GM23338 (cell line): Measurements from ENCODE around the gene AP1B1. TPM values are rescaled to one million over a fixed set of nuclear protein-coding genes. Genes with fewer than 3 reads are reported as not detected.

ENCODE experiments used
- ATAC-seq: fragments of 200-7000 bp; cut with Tn5 transposase; 3 replicates; pipeline ENCODE4 v1.9.1; 2020
- DNase-seq: peaks from one replicate; pipeline ENCODE4 v3.0.0-alpha.2; 2015; ENCODE audit warnings: low spot score
- H2AFZ ChIP-seq: fragments of 200-600 bp; sonication (generic); 2 replicates; pipeline ENCODE4 v1.8.0; 2016; ENCODE audit warnings: antibody characterized with exemption, mild to moderate bottlenecking, moderate library complexity
- H3F3A ChIP-seq: fragments of 200-600 bp; sonication (generic); replicated peaks from 2 replicates; pipeline ENCODE4 v1.8.0; 2017; ENCODE audit warnings: antibody characterized with exemption, mixed run types, low read depth
- H3K27ac ChIP-seq: fragments of 200-600 bp; sonication (generic); 2 replicates; pipeline ENCODE4 v1.6.1; 2016; ENCODE audit warnings: low read depth
- H3K27me3 ChIP-seq: fragments of 200-600 bp; sonication (generic); 2 replicates; pipeline ENCODE4 v1.8.0; 2016; ENCODE audit warnings: mild to moderate bottlenecking, mixed run types, moderate library complexity; ENCODE audit not compliant: insufficient read depth
- H3K36me3 ChIP-seq: fragments of 200-600 bp; sonication (generic); 2 replicates; pipeline ENCODE4 v1.8.0; 2016; ENCODE audit warnings: mild to moderate bottlenecking; ENCODE audit not compliant: insufficient read depth
- H3K4me1 ChIP-seq: fragments of 200-600 bp; sonication (generic); 2 replicates; pipeline ENCODE4 v1.8.0; 2016; ENCODE audit warnings: mild to moderate bottlenecking, moderate library complexity; ENCODE audit not compliant: insufficient read depth
- H3K4me2 ChIP-seq: fragments of 200-600 bp; sonication (generic); 2 replicates; pipeline ENCODE4 v1.7.1; 2017; ENCODE audit warnings: mixed run types
- H3K4me3 ChIP-seq: fragments of 200-600 bp; sonication (generic); 2 replicates; pipeline ENCODE4 v1.6.1; 2016; ENCODE audit warnings: mixed run types
- H3K79me2 ChIP-seq: fragments of 200-600 bp; sonication (generic); replicated peaks from 2 replicates; pipeline ENCODE4 v1.8.0; 2017; ENCODE audit warnings: mild to moderate bottlenecking; ENCODE audit not compliant: insufficient read depth
- H3K9me2 ChIP-seq: fragments of 200-600 bp; sonication (generic); 2 replicates; pipeline ENCODE4 v1.8.0; 2017; ENCODE audit not compliant: insufficient read depth
- H4K20me1 ChIP-seq: fragments of 200-600 bp; sonication (generic); replicated peaks from 2 replicates; pipeline ENCODE4 v1.8.0; 2017; ENCODE audit warnings: mild to moderate bottlenecking; ENCODE audit not compliant: insufficient read depth
- H3K27ac Mint-ChIP-seq: 2 replicates; pipeline ENCODE4 v1.8.0; 2020; ENCODE audit warnings: inconsistent platforms, mild to moderate bottlenecking, moderate library complexity, mixed read lengths
- H3K27me3 Mint-ChIP-seq: 3 replicates; pipeline ENCODE4 v1.8.0; 2022; ENCODE audit warnings: low read depth, mild to moderate bottlenecking, moderate library complexity, mixed read lengths, inconsistent platforms; ENCODE audit not compliant: insufficient read depth, poor library complexity
- H3K36me3 Mint-ChIP-seq: 3 replicates; pipeline ENCODE4 v1.8.0; 2021; ENCODE audit warnings: low read depth, mild to moderate bottlenecking, inconsistent platforms, moderate library complexity, mixed read lengths
- H3K4me1 Mint-ChIP-seq: 3 replicates; pipeline ENCODE4 v1.8.0; 2020; ENCODE audit warnings: mild to moderate bottlenecking, inconsistent platforms, mixed read lengths
- H3K4me3 Mint-ChIP-seq: 3 replicates; pipeline ENCODE4 v1.8.0; 2021; ENCODE audit warnings: moderate library complexity, mild to moderate bottlenecking, inconsistent platforms, mixed read lengths
- H3K9me3 Mint-ChIP-seq: 3 replicates; pipeline ENCODE4 v1.8.0; 2020; ENCODE audit warnings: moderate library complexity, mild to moderate bottlenecking, inconsistent platforms, mixed read lengths
- CREB1 ChIP-seq: fragments of 250-450 bp; sonication (Bioruptor Pico); IDR thresholded peaks from 2 replicates; pipeline ENCODE4 v1.5.0; 2020; ENCODE audit warnings: low read depth, mild to moderate bottlenecking, moderate library complexity
- ETS1 ChIP-seq: IDR thresholded peaks from 2 replicates; pipeline ENCODE4 v1.6.1; 2016; ENCODE audit warnings: antibody characterized with exemption
- EZH2 ChIP-seq: fragments of 200-600 bp; sonication (generic); IDR thresholded peaks from one replicate; pipeline ENCODE4 v1.8.0; 2017; ENCODE audit warnings: antibody characterized with exemption, mild to moderate bottlenecking, low read depth; ENCODE audit not compliant: unreplicated experiment
- EZH2phosphoT487 ChIP-seq: fragments of 200-600 bp; sonication (generic); IDR thresholded peaks from one replicate; pipeline ENCODE4 v1.8.1; 2018; ENCODE audit warnings: antibody characterized with exemption; ENCODE audit not compliant: unreplicated experiment
- JUNB ChIP-seq: IDR thresholded peaks from one replicate; pipeline ENCODE4 v1.6.1; 2016; ENCODE audit warnings: antibody characterized with exemption; ENCODE audit not compliant: unreplicated experiment
- NANOG ChIP-seq: IDR thresholded peaks from 2 replicates; pipeline ENCODE4 v1.6.1; 2016; ENCODE audit warnings: antibody characterized with exemption, borderline replicate concordance
- POLR2AphosphoS5 ChIP-seq: IDR thresholded peaks from 2 replicates; pipeline ENCODE4 v1.6.1; 2016; ENCODE audit warnings: antibody characterized with exemption, low read depth
- STAT1 ChIP-seq: IDR thresholded peaks from one replicate; pipeline ENCODE4 v1.6.1; 2016; ENCODE audit warnings: antibody characterized with exemption; ENCODE audit not compliant: unreplicated experiment
- ZNF114 ChIP-seq: fragments of 250-450 bp; sonication (Bioruptor Pico); IDR thresholded peaks from 2 replicates; pipeline ENCODE4 v1.5.0; 2020; ENCODE audit warnings: mild to moderate bottlenecking, moderate library complexity
- ZNF331 ChIP-seq: fragments of 250-450 bp; sonication (Bioruptor Pico); IDR thresholded peaks from 2 replicates; pipeline ENCODE4 v1.5.0; 2020; ENCODE audit warnings: low read depth, mild to moderate bottlenecking, moderate library complexity
- polyA plus RNA-seq: library from polyadenylated mRNA; unstranded; fragments of >200 nt; fragmentation: Nextera tagmentation; extraction: Ambion mirVana; gene quantifications from 2 replicates; pipeline ENCODE4 v1.2.1, GENCODE V29; 2016
- total RNA-seq: library from RNA; depleted of rRNA; stranded (reverse); fragments of >200 nt; shearing (Covaris generic); gene quantifications from 2 replicates; pipeline ENCODE4 v1.2.3, GENCODE V29; 2014
- TF ChIP-seq, protein P1 (sequence below): fragments of 250-450 bp; sonication (Bioruptor Pico); IDR thresholded peaks from 2 replicates; pipeline ENCODE4 v1.5.0; 2020; ENCODE audit warnings: mild to moderate bottlenecking, moderate library complexity
- TF ChIP-seq, protein P2 (sequence below), 2 experiments: fragments of 200-600 bp in 1 of 2; sonication (generic) in 1 of 2; conservative IDR thresholded peaks; 2 replicates each; pipeline versions ENCODE4 v1.5.1 to v1.6.1; 2016 to 2017; ENCODE audit warnings: antibody characterized with exemption in 2 of 2, low read depth in 2 of 2, mild to moderate bottlenecking in 2 of 2, moderate library complexity in 1 of 2
- TF ChIP-seq, protein P3 (sequence below): IDR thresholded peaks from one replicate; pipeline ENCODE4 v1.6.1; 2018; ENCODE audit warnings: antibody characterized with exemption; ENCODE audit not compliant: unreplicated experiment

Gene AP1B1
- total and polyA plus RNA-seq, 2 experiments from 2014 or later: 19.5 to 74.4 TPM

DNA sequence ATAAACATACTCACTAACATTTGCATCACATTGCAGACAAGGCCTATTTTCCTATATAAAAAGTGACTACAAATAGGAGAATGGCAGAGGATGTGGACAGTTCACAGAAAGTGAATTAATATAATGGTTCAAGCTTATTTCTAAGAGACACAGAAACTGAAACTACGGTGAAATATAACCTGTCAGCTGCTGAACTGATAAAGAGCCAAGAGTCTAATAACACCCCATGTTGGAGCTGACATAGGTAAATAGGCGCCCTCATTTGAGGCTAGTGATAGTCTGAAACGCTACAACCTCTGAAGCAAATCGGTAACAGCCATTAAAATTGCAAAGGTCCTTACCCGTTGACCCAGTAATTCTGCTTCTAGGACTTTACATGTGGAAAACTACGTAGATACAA lies 14.0 kb downstream of the AP1B1 start:
- no peak for TF ChIP-seq EZH2phosphoT487
- TF ChIP-seq JUNB: no peak
- no peak for TF ChIP-seq ZNF331 (CRISPR knock-in tag)
- TF ChIP-seq, protein P1, sequence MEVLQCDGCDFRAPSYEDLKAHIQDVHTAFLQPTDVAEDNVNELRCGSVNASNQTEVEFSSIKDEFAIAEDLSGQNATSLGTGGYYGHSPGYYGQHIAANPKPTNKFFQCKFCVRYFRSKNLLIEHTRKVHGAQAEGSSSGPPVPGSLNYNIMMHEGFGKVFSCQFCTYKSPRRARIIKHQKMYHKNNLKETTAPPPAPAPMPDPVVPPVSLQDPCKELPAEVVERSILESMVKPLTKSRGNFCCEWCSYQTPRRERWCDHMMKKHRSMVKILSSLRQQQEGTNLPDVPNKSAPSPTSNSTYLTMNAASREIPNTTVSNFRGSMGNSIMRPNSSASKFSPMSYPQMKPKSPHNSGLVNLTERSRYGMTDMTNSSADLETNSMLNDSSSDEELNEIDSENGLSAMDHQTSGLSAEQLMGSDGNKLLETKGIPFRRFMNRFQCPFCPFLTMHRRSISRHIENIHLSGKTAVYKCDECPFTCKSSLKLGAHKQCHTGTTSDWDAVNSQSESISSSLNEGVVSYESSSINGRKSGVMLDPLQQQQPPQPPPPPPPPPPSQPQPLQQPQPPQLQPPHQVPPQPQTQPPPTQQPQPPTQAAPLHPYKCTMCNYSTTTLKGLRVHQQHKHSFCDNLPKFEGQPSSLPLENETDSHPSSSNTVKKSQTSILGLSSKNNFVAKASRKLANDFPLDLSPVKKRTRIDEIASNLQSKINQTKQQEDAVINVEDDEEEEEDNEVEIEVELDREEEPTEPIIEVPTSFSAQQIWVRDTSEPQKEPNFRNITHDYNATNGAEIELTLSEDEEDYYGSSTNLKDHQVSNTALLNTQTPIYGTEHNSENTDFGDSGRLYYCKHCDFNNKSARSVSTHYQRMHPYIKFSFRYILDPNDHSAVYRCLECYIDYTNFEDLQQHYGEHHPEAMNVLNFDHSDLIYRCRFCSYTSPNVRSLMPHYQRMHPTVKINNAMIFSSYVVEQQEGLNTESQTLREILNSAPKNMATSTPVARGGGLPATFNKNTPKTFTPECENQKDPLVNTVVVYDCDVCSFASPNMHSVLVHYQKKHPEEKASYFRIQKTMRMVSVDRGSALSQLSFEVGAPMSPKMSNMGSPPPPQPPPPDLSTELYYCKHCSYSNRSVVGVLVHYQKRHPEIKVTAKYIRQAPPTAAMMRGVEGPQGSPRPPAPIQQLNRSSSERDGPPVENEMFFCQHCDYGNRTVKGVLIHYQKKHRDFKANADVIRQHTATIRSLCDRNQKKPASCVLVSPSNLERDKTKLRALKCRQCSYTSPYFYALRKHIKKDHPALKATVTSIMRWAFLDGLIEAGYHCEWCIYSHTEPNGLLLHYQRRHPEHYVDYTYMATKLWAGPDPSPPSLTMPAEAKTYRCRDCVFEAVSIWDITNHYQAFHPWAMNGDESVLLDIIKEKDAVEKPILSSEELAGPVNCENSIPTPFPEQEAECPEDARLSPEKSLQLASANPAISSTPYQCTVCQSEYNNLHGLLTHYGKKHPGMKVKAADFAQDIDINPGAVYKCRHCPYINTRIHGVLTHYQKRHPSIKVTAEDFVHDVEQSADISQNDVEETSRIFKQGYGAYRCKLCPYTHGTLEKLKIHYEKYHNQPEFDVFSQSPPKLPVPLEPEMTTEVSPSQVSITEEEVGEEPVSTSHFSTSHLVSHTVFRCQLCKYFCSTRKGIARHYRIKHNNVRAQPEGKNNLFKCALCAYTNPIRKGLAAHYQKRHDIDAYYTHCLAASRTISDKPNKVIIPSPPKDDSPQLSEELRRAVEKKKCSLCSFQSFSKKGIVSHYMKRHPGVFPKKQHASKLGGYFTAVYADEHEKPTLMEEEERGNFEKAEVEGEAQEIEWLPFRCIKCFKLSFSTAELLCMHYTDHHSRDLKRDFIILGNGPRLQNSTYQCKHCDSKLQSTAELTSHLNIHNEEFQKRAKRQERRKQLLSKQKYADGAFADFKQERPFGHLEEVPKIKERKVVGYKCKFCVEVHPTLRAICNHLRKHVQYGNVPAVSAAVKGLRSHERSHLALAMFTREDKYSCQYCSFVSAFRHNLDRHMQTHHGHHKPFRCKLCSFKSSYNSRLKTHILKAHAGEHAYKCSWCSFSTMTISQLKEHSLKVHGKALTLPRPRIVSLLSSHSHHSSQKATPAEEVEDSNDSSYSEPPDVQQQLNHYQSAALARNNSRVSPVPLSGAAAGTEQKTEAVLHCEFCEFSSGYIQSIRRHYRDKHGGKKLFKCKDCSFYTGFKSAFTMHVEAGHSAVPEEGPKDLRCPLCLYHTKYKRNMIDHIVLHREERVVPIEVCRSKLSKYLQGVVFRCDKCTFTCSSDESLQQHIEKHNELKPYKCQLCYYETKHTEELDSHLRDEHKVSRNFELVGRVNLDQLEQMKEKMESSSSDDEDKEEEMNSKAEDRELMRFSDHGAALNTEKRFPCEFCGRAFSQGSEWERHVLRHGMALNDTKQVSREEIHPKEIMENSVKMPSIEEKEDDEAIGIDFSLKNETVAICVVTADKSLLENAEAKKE (CRISPR knock-in tag): no peak
- no peak for TF ChIP-seq NANOG
- no peak for TF ChIP-seq POLR2AphosphoS5
- TF ChIP-seq, protein P2, sequence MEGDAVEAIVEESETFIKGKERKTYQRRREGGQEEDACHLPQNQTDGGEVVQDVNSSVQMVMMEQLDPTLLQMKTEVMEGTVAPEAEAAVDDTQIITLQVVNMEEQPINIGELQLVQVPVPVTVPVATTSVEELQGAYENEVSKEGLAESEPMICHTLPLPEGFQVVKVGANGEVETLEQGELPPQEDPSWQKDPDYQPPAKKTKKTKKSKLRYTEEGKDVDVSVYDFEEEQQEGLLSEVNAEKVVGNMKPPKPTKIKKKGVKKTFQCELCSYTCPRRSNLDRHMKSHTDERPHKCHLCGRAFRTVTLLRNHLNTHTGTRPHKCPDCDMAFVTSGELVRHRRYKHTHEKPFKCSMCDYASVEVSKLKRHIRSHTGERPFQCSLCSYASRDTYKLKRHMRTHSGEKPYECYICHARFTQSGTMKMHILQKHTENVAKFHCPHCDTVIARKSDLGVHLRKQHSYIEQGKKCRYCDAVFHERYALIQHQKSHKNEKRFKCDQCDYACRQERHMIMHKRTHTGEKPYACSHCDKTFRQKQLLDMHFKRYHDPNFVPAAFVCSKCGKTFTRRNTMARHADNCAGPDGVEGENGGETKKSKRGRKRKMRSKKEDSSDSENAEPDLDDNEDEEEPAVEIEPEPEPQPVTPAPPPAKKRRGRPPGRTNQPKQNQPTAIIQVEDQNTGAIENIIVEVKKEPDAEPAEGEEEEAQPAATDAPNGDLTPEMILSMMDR (conservative IDR thresholded peaks at IDR 0.05; ENCODE audit: low read depth in 2 of 2): no peak
- TF ChIP-seq ETS1: no peak
- no peak for TF ChIP-seq ZNF114
- no peak for TF ChIP-seq CREB1 (CRISPR knock-in tag)
- no peak for TF ChIP-seq STAT1
- TF ChIP-seq EZH2: no peak
- TF ChIP-seq, protein P3, sequence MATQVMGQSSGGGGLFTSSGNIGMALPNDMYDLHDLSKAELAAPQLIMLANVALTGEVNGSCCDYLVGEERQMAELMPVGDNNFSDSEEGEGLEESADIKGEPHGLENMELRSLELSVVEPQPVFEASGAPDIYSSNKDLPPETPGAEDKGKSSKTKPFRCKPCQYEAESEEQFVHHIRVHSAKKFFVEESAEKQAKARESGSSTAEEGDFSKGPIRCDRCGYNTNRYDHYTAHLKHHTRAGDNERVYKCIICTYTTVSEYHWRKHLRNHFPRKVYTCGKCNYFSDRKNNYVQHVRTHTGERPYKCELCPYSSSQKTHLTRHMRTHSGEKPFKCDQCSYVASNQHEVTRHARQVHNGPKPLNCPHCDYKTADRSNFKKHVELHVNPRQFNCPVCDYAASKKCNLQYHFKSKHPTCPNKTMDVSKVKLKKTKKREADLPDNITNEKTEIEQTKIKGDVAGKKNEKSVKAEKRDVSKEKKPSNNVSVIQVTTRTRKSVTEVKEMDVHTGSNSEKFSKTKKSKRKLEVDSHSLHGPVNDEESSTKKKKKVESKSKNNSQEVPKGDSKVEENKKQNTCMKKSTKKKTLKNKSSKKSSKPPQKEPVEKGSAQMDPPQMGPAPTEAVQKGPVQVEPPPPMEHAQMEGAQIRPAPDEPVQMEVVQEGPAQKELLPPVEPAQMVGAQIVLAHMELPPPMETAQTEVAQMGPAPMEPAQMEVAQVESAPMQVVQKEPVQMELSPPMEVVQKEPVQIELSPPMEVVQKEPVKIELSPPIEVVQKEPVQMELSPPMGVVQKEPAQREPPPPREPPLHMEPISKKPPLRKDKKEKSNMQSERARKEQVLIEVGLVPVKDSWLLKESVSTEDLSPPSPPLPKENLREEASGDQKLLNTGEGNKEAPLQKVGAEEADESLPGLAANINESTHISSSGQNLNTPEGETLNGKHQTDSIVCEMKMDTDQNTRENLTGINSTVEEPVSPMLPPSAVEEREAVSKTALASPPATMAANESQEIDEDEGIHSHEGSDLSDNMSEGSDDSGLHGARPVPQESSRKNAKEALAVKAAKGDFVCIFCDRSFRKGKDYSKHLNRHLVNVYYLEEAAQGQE: no peak
- Histone ChIP-seq H4K20me1 (peaks cover 3% of the 10 kb centered on the region), H3K9me2 (no peaks in the 10 kb centered on the region), H2AFZ (no peak overlapping the region), H3K36me3 (peaks cover 2% of the 10 kb centered on the region; the same call in 1 of the 2 replicates), H3K27ac (no peak overlapping the region), H3K4me3 (no peak overlapping the region), H3K79me2 (peaks cover 5% of the 10 kb centered on the region; the same call in 1 of the 2 replicates), H3K27me3 (no peaks in the 10 kb centered on the region), H3K4me2 (no peak overlapping the region), H3K4me1 (peaks cover 15% of the 10 kb centered on the region), H3F3A (peaks cover 12% of the 10 kb centered on the region)
- Mint-ChIP-seq H3K4me1 (peaks cover 21% of the 10 kb centered on the region), H3K9me3 (no peaks in the 10 kb centered on the region), H3K36me3 (peaks cover 16% of the 10 kb centered on the region), H3K27ac (no peak overlapping the region), H3K27me3 (peaks cover 8% of the 10 kb centered on the region), H3K4me3 (no peak overlapping the region)
- ATAC-seq (no peak), DNase-seq (no peak)
